Heart left ventricle (tissue), 13 donors: Measurements from ENCODE around the gene EN1.

Source experiments
- POLR2A ChIP-seq, 2 donors: fragments of 450-650 bp; IDR thresholded peaks; one replicate each; pipeline ENCODE4 v1.6.1; 2017; ENCODE audit warnings: antibody characterized with exemption in 2 of 2, mild to moderate bottlenecking in 2 of 2, moderate library complexity in 2 of 2
- TF ChIP-seq, protein P1 (sequence below), 12 donors: fragments of 200-600 bp; sonication (generic) in 4 of 12; IDR thresholded peaks; one replicate each; pipeline versions ENCODE4 v1.5.0 to v1.8.0; 2018 to 2022; ENCODE audit warnings: antibody characterized with exemption in 12 of 12, mild to moderate bottlenecking in 5 of 12
- donor health status: ischemic (EF 13 %, LVEDD 7.1; RV severe dilation, severe dysfunction).
- donor health status: DM: no; HTN: yes; CAD: no.
- donor health status: DM: no; HTN: no; CAD: no.
- donor health status: ischemic (EF 25% LVEDD 6.9; RV normal size, moderate dysfunction).
- donor health status: ischemic (EF 25% LVEDD 5.7; RV mildly dilated, moderate dysfunction).
- donor health status: ischemic (EF 35%, LVEDD 5.7; RV mildly dilated, moderate dysfunction).
- donor health status: nonischemic (EF 11% LVEDD 7.7; RV severe dilation, severe dysfunction).
- donor health status: DM: yes; HTN: yes; CAD: no.
- donor health status: PGD.
- donor health status: ischemic (EF 29% LVEDD 5.4; RV normal size, mild dysfunction).
- donor health status: nonischemic (EF 23%, LVEDD 6.1; RV moderate dilation, normal function).

DNA sequence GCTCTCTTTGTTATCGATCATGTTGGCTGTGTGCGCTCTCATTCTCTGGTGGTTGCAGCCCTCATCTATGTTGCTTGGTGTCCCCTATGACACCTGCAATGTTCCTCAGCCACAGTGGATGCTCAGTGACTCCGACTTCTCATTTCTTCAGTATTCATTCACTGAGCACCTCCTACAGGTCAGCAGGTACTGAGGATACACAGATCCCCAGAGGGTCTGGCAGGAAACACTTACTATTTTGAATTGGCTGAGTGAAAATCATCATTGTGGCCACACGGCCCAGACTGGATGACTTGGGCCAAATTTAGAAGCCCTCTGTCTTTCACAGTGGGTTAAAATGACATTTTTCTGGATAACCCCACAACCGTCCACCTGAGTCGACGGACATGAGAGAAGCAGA is 32.1 kb downstream of the EN1 start:
- TF ChIP-seq, protein P1, sequence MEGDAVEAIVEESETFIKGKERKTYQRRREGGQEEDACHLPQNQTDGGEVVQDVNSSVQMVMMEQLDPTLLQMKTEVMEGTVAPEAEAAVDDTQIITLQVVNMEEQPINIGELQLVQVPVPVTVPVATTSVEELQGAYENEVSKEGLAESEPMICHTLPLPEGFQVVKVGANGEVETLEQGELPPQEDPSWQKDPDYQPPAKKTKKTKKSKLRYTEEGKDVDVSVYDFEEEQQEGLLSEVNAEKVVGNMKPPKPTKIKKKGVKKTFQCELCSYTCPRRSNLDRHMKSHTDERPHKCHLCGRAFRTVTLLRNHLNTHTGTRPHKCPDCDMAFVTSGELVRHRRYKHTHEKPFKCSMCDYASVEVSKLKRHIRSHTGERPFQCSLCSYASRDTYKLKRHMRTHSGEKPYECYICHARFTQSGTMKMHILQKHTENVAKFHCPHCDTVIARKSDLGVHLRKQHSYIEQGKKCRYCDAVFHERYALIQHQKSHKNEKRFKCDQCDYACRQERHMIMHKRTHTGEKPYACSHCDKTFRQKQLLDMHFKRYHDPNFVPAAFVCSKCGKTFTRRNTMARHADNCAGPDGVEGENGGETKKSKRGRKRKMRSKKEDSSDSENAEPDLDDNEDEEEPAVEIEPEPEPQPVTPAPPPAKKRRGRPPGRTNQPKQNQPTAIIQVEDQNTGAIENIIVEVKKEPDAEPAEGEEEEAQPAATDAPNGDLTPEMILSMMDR (IDR thresholded peaks at IDR 0.05): no peak
- TF ChIP-seq POLR2A (IDR thresholded peaks at IDR 0.05): no peak
